ENCODE data around the gene PTPRH.
"Not testable (repeated sequence)": the region's sequence is repeated elsewhere in the genome, so short reads cannot be mapped to it uniquely, and the experiment has no call there.

PTPRH gene

DNA sequence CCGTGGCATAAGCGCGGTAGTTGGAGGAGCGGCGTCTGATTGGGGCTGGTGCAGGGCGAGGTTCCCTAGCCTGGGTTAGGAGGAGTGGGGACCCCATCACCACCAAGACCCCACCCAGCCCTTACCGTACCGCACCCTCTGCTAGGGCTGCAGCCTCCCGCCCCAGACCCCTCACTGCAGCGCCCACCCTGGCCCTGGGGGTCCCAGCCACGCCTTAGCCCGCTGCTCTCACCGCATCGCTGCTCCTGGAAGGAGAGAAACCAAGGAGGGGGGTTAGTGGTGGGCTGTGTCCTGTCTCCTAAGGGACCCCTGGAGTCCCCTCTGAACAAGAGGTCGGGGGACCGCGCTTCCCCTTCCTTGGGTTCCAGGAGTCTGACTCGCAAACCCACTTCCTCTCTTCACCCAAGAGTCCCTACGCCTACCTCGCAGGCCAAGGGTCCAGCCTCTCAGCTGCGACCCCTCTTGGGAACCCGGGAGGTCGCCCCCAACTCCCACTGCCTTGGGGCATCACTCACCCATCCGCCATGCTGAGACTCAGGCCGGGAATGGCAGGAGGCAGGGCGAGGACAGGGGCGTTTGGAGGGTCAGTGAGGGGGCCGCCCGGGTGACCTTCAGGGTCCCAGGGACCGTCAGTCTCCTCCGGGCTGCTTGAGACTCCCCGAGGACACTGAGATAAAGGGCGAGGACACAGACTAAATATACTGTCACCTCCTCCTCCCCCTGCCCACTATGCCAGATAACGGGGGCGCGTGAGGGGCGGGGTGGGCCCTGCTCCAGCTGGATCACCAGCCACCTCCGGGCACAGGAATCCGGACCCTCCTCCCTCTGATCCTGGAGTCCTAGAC is 52.0 kb downstream of the PTPRH start, which contains the start of gene TNNI3:
TNNI3 (minus strand) TSS at position 669 of the 845 bp plus-strand sequence; CDS start at position 526, 143 bp downstream.
- no peak for DNase-seq

DNA sequence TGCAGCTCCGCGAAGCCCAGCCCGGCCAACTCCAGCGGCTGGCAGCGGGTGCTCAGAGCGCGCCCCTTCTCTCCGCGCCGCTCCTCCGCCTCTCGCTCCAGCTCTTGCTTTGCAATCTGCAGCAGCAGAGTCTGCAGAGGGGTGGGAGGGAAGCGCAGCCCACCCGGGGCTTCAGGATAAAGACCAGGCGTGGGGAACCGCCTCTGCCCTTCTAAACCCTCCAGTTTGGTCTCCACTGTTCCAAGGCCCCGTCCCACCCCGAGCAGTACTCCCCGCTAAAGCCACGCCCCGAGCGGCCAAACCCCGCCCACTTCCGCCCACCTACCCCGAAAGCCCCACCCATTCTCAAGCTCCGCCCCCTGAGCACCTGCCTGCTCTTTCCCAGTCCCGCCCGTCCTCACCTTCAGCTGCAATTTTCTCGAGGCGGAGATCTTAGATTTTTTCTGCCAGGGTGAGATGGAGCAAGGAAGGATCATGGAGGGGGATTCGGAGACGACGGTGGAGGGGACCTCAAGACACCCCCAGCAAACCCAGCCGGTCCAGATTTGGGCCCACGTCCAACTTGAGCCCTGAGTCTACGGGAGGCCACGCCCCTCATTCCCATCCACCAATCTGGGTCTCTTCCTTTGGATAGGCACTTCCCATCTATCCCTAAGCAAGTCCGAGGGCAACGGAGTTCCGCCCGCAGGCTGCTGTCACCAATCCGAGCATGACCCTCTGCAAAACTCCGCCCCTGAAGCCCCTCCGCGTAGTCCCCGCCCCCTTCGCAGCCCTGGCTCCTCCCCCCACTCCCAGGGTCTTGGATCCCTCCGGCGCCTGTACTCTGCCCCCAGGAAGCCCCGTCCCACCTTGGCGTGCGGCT is 52.9 kb downstream of the PTPRH start:
- DNase-seq = no peak

DNA sequence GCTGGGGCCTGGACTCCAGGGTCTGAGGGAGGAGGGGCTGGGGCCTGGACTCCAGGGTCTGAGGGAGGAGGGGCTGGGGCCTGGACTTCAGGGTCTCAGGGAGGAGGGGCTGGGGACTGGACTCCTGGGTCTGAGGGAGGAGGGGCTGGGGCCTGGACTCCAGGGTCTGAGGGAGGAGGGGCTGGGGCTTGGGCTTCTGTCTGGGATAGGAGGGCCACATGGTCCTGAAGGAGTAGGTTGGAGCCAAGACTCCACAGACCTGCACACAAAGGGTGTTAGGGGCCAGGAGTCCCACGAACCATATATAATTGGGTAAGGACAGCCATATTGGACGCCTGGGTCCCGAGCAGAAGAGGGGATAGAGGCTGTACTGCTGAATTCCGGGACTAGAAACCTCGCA is 53.5 kb downstream of the PTPRH start:
- DNase-seq = not testable (repeated sequence)

DNA sequence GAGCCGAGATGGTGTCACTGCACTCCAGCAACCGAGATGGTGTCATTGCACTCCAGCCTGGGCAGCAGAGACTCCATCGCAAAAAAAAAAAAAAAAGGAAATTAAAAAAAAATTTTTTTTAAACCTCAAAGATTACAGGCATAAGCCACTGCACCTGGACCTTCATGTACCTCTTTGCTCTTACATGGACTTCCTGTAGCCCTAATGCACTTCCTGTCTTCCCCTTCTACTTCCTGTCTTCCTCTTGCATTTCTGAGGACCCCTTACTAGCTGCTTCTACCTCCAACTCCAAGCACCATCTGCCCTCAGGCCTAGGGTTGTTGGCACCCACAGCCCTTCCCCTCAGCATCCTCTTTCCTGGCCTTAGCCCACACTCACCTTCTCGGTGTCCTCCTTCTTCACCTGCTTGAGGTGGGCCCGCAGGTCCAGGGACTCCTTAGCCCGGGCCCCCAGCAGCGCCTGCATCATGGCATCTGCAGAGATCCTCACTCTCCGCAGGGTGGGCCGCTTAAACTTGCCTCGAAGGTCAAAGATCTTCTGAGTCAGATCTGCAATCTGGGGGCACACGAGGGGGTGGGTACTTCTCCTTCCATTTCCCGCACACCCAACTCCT is 55.5 kb downstream of the PTPRH start:
- DNase-seq = no peak

DNA sequence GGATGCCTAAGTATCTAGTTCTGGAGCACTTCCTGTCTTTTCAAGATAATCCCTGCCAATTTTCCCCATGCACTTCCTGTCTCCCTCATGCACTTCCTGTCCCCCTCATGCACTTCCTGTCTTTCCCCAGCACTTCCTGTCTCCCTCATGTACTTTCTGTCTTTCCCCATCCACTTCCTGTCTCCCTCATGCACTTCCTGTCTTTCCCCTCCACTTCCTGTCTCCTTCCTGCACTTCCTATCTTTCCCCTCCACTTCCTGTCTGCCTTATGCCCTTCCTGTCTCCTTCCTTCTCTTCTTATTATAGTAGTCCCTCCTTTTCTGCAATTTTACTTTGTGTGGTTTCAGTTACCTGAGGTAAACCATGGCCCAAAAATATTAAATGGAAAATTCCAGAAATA is 57.3 kb downstream of the PTPRH start:
- DNase-seq = no peak

DNA sequence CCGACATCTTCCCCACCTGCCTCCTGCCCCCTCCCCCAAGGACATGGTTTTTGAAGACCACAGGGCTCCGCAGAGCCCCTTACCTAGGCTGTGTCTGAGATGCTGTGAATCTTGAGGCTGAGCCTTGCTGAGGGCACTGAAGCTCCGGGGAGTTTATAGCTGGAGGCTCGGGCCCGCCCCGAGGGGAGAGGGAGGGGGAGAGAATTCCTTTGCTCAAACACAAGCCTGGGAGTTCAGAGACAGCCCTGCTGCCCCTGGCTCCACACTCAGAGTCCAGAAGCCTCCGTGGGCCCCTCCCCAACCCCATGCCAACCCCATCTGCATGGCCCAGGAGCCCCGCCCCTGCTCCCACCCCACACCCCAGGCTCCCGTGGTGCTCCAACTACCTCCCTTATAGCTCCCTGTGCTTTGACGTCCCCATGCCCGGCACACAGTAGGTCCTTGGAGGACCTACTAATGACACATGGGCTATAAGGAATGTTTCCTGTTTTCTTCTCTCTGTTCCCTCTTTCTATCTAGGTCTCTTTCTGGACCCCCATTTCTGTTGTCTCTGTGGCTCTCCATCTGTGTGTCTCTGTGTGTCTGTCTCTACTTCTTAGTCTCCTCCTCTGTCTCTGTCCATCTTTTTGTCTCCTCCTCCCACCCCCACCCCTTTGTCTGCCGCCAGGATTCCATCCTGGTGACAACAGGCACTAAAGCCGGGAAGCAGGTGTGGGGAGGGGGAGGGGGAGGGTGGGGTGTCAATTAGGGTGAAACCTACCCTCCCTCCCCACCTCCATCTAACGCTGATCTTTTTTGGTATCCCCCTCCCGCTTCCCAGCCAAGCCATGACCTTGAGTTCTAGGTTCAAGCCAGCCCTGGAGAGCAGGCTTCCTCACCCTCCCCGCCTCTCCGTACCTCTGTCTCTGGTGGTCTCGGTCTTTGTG is 60.0 kb downstream of the PTPRH start, which contains the start of gene TNNT1:
TNNT1 (minus strand) TSS at position 129 of the 926 bp plus-strand sequence. CDS start 2,049 bp downstream, outside the sequence.
- DNase-seq = no peak

DNA sequence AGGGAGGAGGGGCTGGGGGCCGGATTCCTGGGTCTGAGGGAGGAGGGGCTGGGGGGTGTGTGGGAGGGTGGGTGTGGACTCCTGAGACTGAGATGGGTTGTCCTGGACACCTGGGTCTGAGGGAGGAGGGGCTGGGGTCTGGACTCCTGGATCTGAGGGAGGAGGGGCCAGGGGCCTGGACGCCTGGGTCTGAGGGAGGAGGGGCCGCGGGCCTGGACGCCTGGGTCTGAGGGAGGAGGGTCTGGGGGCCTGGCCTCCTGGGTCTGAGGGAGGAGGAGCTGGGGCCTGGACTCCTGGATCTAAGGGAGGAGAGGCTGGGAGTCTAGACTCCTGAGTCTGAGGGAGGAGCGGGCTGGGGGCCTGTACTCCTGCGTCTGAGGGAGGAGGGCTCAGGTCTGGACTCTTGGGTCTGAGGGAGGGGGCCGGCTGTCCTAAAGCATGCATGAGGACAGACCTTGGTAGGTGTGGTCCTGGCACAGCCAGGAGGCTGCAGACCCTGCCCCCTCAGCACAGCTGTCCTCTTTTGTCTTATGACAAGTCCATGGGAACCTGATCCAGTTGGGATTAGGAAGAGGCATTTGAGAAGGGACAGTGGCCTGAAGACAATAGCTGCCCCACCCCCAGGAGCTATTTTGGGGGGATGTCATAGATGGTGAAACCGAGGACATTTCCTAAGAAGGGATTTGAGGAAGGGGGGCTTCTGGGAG is 61.6 kb downstream of the PTPRH start:
- no peak for DNase-seq

DNA sequence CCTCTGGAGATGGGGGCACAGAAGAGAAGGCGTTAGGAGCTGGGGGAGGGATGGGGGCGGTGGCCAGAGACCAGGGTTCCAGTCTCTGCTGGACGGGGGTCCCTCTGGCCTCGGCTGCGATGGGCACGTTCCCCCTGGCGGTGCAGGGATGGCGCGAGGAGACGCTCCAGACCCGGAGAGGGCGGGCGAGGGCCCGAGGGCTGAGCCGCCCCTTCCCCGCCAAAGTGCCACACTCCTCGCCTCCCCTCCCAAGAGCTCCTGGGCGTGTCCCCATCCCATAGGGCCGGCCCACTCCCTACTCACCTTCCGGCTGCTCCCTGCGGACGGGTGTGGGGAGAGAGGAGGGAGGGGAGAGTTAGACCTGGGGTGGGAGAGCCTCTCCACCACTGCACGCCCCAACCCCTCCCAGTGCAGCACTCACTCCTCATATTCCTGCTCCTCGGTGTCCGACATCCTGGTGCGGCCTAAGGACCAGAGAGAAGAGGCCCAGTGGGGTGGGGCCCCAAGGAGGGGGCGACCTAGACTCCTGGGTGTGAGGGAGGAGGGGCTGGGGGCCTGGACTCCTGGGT is 62.5 kb downstream of the PTPRH start:
- DNase-seq = no peak

DNA sequence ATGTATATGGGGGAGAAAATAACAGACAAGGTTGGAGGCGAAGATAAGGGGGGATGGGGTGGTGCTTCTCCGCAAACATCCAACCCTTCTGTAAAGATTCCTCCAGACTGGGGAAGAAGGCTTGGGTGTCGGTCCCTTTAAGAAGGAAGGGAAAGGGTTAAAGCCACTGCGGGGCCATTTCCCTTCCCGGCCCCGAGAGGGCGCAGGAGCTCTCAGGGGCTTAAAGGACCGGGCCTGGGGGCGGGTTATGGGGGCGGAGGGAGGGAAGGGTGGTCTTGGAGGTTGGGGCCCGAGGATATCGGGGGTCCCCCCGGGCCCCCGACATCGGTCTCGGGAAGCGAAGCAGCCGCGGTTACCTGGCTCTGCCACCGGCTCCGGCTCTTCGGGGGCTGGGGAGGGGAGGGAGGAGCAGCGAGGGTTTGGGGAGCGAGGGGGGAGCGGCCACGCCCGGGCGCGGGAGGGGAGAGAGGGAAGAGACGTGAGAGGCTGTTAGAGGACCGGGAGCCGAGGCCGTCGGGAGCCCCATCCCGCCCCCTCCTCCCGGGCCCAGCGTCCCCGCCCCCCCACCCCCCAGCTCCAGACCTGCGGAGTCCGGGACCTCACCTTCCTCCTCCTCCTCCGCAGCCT is 63.1 kb downstream of the PTPRH start:
- DNase-seq = no peak

DNA sequence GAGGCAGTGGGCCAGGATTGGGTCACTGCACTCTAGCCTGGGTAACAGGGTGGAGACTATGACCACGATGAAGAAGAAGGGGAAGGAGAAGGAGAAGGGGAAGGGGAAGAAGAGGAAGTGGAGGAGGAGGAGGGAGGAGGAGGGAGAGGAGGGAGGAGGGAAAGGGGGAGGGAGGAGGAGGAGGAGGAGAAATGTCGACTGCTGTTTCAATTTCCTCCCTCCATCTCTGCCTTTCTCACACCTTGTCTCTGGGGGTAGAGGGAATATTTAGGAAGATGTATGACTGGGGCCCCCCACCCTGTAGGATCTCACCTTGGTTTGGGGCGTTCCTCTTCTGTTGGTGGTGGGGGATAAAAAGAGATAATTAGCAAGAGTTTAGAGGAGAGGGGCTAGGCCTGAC is 64.1 kb downstream of the PTPRH start:
- DNase-seq = no peak

DNA sequence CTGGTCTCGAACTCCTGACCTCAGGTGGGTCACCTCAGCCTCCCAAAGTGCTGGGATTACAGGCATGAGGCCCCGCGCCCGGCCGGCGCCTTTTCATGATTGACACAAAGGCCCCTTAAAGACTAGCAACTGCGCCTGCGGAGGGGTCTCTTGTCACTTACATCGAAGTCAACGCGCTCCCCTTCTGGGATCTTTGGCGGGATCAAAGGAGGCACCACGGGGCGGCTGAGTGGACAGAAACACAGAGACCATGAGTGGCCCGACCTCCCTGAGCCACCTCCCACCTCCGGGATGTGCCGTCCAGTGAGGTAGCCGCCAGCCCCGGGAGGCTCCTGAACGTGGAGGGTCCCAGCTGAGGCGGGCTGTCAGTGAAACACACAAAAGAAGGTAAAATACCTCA is 67.6 kb downstream of the PTPRH start:
- no peak for DNase-seq

DNA sequence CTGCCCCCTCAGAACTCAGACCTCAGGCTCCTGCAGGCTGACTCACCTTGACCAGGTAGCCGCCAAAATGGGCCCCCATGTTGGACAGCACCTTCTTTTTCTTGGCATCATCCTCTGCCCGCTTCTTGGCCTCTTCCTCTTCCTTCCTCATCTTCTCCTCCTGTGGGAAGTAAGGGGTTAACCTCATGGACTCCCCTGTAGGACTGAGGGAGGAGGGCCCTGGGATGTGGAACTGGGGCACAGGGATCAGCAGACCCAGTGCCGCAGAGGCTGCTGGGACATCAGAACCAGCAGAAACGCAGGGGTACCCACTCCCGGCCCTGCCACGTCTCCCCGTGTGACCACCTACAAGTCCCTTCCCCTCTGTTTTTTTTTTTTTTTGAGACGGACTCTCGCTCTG is 71.4 kb downstream of the PTPRH start:
- no peak for DNase-seq

DNA sequence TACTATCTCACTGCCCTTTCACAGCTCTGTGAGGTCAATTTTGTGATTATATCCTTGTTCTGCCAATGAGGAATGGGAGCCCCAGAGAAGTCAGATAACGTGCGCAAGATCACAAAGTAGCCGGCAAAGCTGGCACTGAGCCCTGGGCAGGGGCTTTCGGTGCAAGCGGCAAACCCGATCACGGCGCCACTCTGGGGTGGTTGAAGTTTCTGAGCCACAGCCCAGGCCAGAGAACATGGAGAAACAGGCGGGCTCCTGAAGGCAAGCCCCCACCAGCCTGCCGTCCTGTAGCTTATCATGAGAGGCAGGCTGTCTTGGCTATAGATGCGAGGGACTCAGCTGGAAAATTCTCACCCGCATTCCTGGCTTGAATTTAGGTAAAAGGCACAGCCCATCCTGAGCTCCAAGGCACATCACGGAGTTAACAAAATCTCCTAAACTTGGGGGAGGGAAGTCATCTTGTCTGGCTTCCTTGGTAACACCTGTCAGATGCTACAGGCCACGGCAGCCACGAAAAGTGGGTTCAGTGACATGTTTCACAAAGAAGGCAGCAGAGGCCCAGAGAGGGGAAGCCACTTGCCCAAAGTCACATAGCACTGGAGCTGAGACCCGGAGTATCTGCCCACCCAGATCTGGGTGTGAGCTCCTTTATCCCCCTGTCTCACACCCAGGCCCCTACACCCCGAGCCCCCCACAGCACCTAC is 72.8 kb downstream of the PTPRH start:
- no peak for DNase-seq

DNA sequence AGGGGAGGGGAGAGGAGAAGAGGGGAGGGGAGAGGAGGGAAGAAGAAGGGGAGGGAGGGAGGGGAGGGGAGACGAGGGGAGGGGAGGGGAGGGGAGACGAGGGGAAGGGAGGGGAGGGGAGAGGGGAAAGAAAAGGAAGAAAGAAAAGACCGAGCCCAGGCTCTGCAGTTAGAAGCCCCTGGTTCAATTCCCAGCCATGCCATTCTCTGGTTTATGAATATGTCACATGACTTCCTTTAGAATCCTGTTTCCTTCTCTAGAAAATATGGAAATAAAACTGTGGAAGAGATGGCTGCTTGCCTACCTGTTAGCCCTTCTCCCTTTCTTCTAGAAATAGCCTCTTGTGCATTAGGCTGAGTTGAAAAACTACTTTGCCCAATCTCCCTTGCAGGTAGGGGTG is 74.6 kb downstream of the PTPRH start:
- DNase-seq = no peak

DNA sequence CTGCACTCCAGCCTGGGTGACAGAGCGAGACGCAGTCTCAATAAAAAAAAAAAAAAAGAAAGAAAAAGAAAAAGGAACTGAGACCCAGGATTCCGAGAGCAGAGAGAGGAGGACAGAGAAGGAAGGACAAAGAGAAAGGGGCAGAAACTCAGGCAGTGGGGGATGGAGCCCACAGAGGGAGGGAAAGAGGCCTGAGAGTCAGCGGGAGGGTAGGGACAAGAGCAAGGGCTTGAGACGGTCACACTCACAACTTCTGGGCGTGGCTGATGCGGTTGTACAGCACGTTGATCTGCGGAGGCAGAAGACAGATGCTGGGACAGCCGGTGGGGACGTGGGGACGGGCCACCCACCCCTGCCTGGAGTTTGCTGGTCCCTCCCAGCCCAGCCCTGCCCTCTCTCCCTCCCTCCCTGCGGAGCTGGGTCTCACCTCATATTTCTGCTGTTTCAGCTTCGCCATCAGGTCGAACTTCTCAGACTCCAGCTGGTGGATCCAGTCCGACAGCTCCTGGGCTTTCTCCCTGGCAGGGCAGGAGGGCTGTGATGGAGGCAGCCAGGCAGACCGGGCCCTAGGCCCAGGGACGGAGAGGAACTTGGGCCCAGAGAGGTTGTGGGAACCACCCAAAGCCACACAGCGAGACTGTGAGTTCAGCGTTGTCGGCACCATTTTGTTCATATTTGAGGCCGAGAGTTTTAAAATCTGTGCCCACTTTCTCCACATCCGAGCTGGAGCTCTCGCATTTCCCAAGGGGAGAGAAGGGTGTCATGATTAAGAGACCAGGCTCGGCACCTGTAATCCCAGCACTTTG is 75.5 kb downstream of the PTPRH start:
- DNase-seq = no peak

DNA sequence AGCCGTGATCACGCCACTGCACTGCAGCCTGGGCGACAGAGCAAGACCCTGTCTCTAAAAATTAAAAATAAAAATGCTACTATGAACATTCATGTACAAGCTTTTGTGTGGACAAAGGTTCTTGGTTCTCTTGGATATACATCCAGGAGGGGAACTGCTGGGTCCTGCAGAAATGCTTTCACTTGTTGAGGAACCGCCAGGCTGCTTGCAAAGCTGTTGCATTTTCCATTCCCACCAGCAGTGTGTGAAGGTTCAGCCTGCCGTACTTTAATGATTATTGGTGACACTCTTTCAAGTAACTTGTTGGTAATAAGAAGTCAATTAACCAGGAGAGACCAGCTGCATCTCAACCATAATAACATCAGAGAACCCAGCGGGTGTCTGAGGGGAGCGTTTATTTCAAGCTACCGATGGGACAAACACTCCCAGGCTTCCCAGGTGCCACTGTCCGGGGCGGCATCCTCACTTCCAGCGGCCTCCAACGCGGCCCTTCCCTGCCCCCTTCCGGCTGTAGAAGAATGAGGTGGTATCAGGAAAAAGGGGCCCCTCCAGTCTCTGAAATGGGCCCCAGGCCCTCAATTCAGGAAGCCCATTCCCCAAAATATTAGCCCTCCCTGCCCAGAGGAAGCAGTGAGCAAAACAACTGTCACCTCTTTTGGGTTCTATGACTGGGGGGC is 76.7 kb downstream of the PTPRH start:
- no peak for DNase-seq

DNA sequence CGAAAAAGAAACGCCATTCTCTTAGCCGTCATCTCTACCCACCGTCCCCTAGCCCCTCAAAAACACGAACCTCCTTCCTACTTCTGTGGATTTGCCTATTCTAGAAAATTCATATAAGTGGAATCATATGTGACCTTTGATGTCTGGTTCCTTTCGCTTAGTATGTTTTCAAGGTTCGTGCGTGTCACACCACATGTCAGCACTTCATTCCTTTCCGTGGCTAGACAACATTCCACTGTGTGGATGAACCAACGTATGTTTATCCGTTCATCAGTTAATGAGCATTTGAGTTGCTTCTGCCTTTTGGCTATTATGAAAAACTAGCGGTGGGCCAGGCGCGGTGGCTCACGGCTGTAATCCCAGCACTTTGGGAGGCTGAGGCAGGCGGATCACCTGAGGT is 77.9 kb downstream of the PTPRH start:
- no peak for DNase-seq

Measured in activated T-cell treated with anti-CD3 and anti-CD28 coated beads for 4 hours (primary cell).